ENCODE data around the gene OBSCN. TPM values are rescaled to one million over a fixed set of nuclear protein-coding genes. Genes with fewer than 3 reads are reported as not detected.
A peak's percentile ranks its signal among the peaks of the same experiment; 100 is the strongest.

OBSCN gene
- total RNA-seq, 1 donor from 2014 or later = 7.6 TPM

DNA sequence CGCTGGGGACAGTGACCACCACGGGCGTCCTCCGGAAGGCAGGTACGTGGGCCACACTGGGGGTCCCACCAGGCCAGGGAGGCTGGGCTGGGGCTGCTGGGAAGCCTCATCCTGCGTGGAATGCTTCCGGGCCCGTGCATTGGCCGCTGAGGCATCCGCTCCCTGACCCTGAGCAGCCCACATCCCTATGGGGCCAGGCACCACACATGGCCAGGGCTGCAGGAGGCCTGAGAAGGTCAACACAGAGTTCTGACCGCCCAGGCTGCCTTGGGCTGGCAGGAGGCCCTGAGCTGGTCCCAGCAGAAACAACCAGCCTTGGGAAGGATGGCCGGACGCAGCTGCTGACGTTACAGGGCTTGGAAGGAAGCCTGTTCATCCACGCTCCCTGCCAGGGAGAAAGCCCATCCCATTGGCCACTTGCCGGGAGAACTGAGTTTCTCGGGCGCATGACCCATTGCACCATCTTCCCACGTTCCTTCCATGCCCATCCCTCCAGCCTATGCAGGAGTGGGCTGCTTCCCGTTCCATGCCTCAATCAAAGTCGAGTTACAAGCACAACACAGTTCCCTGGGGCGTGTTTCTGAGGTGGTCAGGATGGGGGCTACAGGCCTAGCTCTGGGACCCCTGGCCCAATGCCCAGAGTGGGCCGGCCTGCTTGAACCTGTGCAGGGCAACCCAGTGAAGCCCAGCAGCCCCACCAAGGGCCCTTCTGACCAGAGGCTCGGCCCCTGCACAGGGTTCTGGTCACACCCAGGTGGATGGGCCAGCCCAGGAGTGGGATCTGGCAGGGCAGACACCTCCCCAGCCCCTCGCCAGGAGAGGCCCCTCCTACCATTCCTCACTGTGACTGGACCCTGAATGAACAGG lies 167.1 kb downstream of the OBSCN start:
- FAIRE-seq (no peak), DNase-seq (ENCODE audit: low read depth) (no peak)
- no peaks in the 10 kb centered on the region for H3K36me3 ChIP-seq (ENCODE audit: control insufficient read depth, insufficient read depth, low read length)
- TF ChIP-seq, protein P1, sequence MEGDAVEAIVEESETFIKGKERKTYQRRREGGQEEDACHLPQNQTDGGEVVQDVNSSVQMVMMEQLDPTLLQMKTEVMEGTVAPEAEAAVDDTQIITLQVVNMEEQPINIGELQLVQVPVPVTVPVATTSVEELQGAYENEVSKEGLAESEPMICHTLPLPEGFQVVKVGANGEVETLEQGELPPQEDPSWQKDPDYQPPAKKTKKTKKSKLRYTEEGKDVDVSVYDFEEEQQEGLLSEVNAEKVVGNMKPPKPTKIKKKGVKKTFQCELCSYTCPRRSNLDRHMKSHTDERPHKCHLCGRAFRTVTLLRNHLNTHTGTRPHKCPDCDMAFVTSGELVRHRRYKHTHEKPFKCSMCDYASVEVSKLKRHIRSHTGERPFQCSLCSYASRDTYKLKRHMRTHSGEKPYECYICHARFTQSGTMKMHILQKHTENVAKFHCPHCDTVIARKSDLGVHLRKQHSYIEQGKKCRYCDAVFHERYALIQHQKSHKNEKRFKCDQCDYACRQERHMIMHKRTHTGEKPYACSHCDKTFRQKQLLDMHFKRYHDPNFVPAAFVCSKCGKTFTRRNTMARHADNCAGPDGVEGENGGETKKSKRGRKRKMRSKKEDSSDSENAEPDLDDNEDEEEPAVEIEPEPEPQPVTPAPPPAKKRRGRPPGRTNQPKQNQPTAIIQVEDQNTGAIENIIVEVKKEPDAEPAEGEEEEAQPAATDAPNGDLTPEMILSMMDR (IDR thresholded peaks at IDR 0.05; ENCODE audit: insufficient read depth, low read length, severe bottlenecking) = no peak
- H3K27me3 ChIP-seq (ENCODE audit: control insufficient read depth, insufficient read depth, low read length) = peaks cover 2% of the 10 kb centered on the region
- no peak overlapping the region for H3K4me3 ChIP-seq (ENCODE audit: low read depth, low read length)

DNA sequence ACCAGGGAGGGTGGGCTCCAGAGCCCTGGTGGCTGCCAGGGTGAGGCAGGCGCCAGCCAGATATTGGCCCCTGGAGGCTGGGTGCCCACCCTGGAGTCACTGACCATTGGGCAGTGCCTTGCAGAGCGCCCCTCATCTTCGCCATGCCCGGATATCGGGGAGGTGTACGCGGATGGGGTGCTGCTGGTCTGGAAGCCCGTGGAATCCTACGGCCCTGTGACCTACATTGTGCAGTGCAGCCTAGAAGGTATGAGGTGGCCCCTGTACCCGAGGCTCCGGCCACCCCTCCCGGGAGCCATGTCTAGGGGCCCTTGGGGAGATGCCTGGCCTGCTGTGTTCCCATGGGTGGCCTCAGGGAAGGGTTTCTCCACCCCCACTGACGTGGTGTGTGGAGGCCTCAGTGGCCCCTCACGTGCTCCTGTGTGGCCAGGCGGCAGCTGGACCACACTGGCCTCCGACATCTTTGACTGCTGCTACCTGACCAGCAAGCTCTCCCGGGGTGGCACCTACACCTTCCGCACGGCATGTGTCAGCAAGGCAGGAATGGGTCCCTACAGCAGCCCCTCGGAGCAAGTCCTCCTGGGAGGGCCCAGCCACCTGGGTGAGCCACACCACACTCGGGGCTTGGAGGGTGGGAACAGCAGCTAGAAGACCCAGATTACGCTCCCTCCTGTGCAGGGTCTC lies 167.9 kb downstream of the OBSCN start:
- FAIRE-seq (no peak), DNase-seq (ENCODE audit: low read depth) (no peak)
- TF ChIP-seq, protein P1 (IDR thresholded peaks at IDR 0.05; ENCODE audit: insufficient read depth, low read length, severe bottlenecking) = no peak
- H3K4me3 ChIP-seq (ENCODE audit: low read depth, low read length) = no peak overlapping the region
- no peaks in the 10 kb centered on the region for H3K36me3 ChIP-seq (ENCODE audit: control insufficient read depth, insufficient read depth, low read length)
- H3K27me3 ChIP-seq (ENCODE audit: control insufficient read depth, insufficient read depth, low read length) = peaks cover 2% of the 10 kb centered on the region

DNA sequence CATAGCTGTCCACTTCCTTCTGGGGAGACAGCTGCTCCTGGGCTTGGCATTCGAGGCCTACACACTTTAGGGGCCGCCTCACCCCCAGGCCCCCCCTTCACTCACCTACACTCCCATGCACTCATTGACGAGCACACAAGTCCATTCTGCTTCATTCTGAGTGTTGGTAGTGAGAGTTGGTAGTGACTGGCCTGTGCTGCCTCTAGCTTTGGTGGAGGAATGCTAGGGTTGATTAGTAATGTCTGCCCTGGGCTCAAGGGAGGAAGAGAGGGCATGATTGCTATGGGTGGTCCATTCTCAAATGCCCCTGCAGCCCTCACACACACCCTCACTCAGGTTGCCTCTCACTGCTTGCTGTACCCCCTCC lies 168.4 kb downstream of the OBSCN start:
- H3K36me3 ChIP-seq (ENCODE audit: control insufficient read depth, insufficient read depth, low read length) = no peaks in the 10 kb centered on the region
- peak; percentile 13 for FAIRE-seq
- TF ChIP-seq, protein P1 (IDR thresholded peaks at IDR 0.05; ENCODE audit: insufficient read depth, low read length, severe bottlenecking) = no peak
- no peak overlapping the region for H3K4me3 ChIP-seq (ENCODE audit: low read depth, low read length)
- DNase-seq (ENCODE audit: low read depth) = no peak
- no peaks in the 10 kb centered on the region for H3K27me3 ChIP-seq (ENCODE audit: control insufficient read depth, insufficient read depth, low read length)

DNA sequence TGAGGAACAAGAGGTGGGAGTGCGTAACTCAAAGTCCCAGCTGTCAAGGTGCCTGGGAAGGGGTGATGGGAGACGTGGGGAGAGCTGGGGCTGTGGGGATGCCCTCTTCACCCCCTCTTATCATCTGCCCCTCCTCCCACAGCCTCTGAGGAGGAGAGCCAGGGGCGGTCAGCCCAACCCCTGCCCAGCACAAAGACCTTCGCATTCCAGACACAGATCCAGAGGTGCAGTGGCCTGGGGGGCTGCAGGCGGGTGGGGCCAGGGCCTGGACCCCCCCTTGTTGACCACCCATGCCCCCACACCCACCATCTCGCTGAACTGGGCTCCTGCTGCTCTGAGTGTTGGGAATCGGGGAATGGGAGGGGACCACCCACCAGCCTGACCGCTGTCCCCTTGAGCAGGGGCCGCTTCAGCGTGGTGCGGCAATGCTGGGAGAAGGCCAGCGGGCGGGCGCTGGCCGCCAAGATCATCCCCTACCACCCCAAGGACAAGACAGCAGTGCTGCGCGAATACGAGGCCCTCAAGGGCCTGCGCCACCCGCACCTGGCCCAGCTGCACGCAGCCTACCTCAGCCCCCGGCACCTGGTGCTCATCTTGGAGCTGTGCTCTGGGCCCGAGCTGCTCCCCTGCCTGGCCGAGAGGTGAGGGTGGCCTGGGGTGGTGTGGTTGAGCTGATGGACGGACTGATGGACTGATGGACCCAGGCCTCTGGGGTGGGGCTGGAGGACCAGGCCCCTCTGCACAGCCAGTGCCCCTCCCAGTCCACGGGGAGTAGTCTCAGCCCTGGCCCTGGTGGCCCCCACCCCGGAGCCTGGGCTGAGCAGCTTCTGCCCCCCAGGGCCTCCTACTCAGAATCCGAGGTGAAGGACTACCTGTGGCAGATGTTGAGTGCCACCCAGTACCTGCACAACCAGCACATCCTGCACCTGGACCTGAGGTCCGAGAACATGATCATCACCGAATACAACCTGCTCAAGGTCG lies 169.1 kb downstream of the OBSCN start:
- H3K36me3 ChIP-seq (ENCODE audit: control insufficient read depth, insufficient read depth, low read length) = no peaks in the 10 kb centered on the region
- DNase-seq (ENCODE audit: low read depth) (no peak), FAIRE-seq (no peak)
- H3K4me3 ChIP-seq (ENCODE audit: low read depth, low read length) = no peak overlapping the region
- TF ChIP-seq, protein P1 (IDR thresholded peaks at IDR 0.05; ENCODE audit: insufficient read depth, low read length, severe bottlenecking) = no peak
- H3K27me3 ChIP-seq (ENCODE audit: control insufficient read depth, insufficient read depth, low read length) = no peaks in the 10 kb centered on the region

DNA sequence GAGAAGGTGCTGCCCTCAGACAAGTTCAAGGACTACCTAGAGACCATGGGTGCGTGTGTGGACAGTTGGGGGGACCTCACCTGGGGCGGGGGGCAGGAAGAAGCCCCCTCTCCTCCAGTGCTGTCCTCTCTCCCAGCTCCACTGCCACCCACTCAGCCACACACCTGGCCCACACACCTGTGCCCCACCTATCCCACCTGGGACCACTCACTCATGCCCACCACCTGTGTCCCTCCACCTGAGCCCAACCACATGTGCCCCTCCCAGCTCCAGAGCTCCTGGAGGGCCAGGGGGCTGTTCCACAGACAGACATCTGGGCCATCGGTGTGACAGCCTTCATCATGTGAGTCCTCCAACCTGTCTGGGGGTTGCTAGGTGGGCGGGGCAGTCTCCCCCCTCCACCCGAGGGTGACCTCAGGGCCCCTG lies 169.8 kb downstream of the OBSCN start:
- TF ChIP-seq, protein P1 (IDR thresholded peaks at IDR 0.05; ENCODE audit: insufficient read depth, low read length, severe bottlenecking) = no peak
- no peaks in the 10 kb centered on the region for H3K36me3 ChIP-seq (ENCODE audit: control insufficient read depth, insufficient read depth, low read length)
- no peaks in the 10 kb centered on the region for H3K27me3 ChIP-seq (ENCODE audit: control insufficient read depth, insufficient read depth, low read length)
- DNase-seq (ENCODE audit: low read depth) (no peak), FAIRE-seq (no peak)
- peak overlapping the region; percentile 50 for H3K4me3 ChIP-seq (ENCODE audit: low read depth, low read length)
